Tibial nerve (tissue), 3 donors: ENCODE data around the gene EFHC2.

Experiments used
- CTCF ChIP-seq, 5 experiments: fragments of 200-600 bp in 3 of 5; fragments of 450-650 bp in 2 of 5; sonication (generic) in 3 of 5; IDR thresholded peaks; one replicate each; pipeline ENCODE4 v1.5.1; 2016 to 2019; ENCODE audit warnings: antibody characterized with exemption in 5 of 5, mild to moderate bottlenecking in 3 of 5, moderate library complexity in 2 of 5
- POLR2A ChIP-seq, 2 donors: fragments of 450-650 bp; IDR thresholded peaks; one replicate each; pipeline ENCODE4 v1.6.1; 2017; ENCODE audit warnings: antibody characterized with exemption in 2 of 2, mild to moderate bottlenecking in 2 of 2, moderate library complexity in 2 of 2

- TF ChIP-seq POLR2A (IDR thresholded peaks at IDR 0.05) (no peak), CTCF (IDR thresholded peaks at IDR 0.05) (no peak)
These were observed 6.1 kb upstream of the EFHC2 start for GRCh38 chrX:44349561-44349960.
